Peyer's patch (tissue), 4 donors: Measurements from ENCODE around the gene BCR. TPM values are rescaled to one million over a fixed set of nuclear protein-coding genes. Genes with fewer than 3 reads are reported as not detected.

ENCODE experiments used
- DNase-seq, 3 donors: peaks; one replicate each; pipeline ENCODE4 v3.0.0-alpha.2; 2017 to 2019
- H3K27ac ChIP-seq, 4 donors: fragments of 200-600 bp; sonication (generic); one replicate each; pipeline ENCODE4 v1.5.1; 2016 to 2019
- H3K27me3 ChIP-seq, 2 donors: fragments of 200-600 bp; sonication (generic); one replicate each; pipeline ENCODE4 v1.5.1; 2019
- H3K36me3 ChIP-seq, 3 donors: fragments of 200-600 bp; sonication (generic); one replicate each; pipeline ENCODE4 v1.5.1; 2016 to 2019
- H3K4me1 ChIP-seq, 4 donors: fragments of 200-600 bp; sonication (generic); one replicate each; pipeline ENCODE4 v1.5.1; 2016 to 2019
- H3K4me3 ChIP-seq, 4 donors: fragments of 200-600 bp; sonication (generic); 1 replicate in 3 of 4; 2 replicates in 1 of 4; pipeline ENCODE4 v1.5.1; 2016 to 2019; ENCODE audit warnings: mild to moderate bottlenecking in 1 of 4
- H3K9me3 ChIP-seq, 4 donors: fragments of 200-600 bp; sonication (generic); one replicate each; pipeline ENCODE4 v1.5.1; 2016 to 2019; ENCODE audit warnings: mild to moderate bottlenecking in 1 of 4
- POLR2A ChIP-seq, 2 donors: fragments of 450-650 bp; IDR thresholded peaks; one replicate each; pipeline ENCODE4 v1.5.1; 2017; ENCODE audit warnings: antibody characterized with exemption in 2 of 2, mild to moderate bottlenecking in 2 of 2, moderate library complexity in 2 of 2
- total RNA-seq, 4 donors: library from RNA; depleted of rRNA; stranded (reverse); fragments of >200 nt; gene quantifications; one replicate each; pipeline ENCODE4 v1.1.0, GENCODE V29; 2016
- TF ChIP-seq, protein P1 (sequence below), 6 experiments: fragments of 450-650 bp in 4 of 6; fragments of 200-600 bp in 2 of 6; sonication (generic) in 1 of 6; IDR thresholded peaks; one replicate each; pipeline ENCODE4 v1.5.1; 2017 to 2019; ENCODE audit warnings: antibody characterized with exemption in 6 of 6, mild to moderate bottlenecking in 3 of 6, moderate library complexity in 1 of 6

Gene BCR
- total RNA-seq, 4 donors from 2014 or later = 55.8 to 86.9 (median 66.1) TPM

DNA sequence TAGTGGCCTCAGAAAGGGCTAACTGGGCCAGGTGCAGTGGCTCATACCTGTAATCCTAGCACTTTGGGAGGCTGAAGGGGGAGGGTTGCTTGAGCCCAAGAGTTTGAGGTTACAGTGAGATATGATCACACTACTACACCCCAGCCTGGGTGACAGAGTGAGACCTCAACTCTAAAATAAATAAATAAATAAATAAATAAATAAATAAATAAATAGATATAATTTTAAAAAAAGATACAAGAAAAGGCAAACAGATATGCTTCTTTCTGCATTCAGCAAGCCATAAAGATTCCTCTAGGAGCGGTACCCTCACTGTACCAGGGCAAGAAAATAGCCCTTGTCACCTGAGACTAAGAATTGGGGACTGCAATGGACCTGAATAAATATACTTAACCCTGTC is 37.2 kb upstream of the BCR start:
- H3K4me1 ChIP-seq = peaks cover 3 to 42% (median 24%) of the 10 kb centered on the region in 4 donors
- H3K27ac ChIP-seq = no peak overlapping the region
- H3K36me3 ChIP-seq = no peaks in the 10 kb centered on the region
- DNase-seq = no peak
- H3K4me3 ChIP-seq = no peak overlapping the region
- no peaks in the 10 kb centered on the region for H3K27me3 ChIP-seq
- TF ChIP-seq POLR2A (IDR thresholded peaks at IDR 0.05) = no peak
- TF ChIP-seq, protein P1, sequence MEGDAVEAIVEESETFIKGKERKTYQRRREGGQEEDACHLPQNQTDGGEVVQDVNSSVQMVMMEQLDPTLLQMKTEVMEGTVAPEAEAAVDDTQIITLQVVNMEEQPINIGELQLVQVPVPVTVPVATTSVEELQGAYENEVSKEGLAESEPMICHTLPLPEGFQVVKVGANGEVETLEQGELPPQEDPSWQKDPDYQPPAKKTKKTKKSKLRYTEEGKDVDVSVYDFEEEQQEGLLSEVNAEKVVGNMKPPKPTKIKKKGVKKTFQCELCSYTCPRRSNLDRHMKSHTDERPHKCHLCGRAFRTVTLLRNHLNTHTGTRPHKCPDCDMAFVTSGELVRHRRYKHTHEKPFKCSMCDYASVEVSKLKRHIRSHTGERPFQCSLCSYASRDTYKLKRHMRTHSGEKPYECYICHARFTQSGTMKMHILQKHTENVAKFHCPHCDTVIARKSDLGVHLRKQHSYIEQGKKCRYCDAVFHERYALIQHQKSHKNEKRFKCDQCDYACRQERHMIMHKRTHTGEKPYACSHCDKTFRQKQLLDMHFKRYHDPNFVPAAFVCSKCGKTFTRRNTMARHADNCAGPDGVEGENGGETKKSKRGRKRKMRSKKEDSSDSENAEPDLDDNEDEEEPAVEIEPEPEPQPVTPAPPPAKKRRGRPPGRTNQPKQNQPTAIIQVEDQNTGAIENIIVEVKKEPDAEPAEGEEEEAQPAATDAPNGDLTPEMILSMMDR (IDR thresholded peaks at IDR 0.05) = no peak
- H3K9me3 ChIP-seq = no peaks in the 10 kb centered on the region

DNA sequence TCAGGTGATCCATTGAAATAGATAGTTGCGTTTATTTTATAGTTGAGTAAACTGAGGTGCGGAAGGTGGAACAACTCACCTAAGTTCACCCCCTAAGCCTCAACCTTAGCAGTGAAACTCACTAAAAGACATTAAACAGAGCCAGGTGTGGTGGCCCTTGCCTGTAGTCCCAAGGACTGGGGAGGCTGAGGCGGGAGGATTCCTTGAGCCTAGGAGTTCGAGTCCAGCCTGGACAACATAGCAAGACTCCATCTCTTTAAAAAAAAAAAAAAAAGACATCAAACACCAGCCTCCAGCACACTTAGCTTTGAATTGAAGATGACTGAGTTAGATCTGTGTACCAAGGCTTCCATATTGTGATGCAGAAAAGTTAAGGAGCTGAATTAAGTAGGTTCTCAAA is 35.9 kb upstream of the BCR start:
- peak overlapping the region; percentile 17 to 69 (median 41) for H3K27ac ChIP-seq
- peak overlapping the region in 2 of 4 donors; percentile 43 to 48 for H3K4me3 ChIP-seq
- TF ChIP-seq, protein P1 (IDR thresholded peaks at IDR 0.05) = no peak
- no peak for TF ChIP-seq POLR2A (IDR thresholded peaks at IDR 0.05)
- H3K9me3 ChIP-seq = no peaks in the 10 kb centered on the region
- DNase-seq = no peak
- no peaks in the 10 kb centered on the region for H3K36me3 ChIP-seq
- H3K4me1 ChIP-seq = peaks cover 3 to 36% (median 17%) of the 10 kb centered on the region in 4 donors
- no peaks in the 10 kb centered on the region for H3K27me3 ChIP-seq

DNA sequence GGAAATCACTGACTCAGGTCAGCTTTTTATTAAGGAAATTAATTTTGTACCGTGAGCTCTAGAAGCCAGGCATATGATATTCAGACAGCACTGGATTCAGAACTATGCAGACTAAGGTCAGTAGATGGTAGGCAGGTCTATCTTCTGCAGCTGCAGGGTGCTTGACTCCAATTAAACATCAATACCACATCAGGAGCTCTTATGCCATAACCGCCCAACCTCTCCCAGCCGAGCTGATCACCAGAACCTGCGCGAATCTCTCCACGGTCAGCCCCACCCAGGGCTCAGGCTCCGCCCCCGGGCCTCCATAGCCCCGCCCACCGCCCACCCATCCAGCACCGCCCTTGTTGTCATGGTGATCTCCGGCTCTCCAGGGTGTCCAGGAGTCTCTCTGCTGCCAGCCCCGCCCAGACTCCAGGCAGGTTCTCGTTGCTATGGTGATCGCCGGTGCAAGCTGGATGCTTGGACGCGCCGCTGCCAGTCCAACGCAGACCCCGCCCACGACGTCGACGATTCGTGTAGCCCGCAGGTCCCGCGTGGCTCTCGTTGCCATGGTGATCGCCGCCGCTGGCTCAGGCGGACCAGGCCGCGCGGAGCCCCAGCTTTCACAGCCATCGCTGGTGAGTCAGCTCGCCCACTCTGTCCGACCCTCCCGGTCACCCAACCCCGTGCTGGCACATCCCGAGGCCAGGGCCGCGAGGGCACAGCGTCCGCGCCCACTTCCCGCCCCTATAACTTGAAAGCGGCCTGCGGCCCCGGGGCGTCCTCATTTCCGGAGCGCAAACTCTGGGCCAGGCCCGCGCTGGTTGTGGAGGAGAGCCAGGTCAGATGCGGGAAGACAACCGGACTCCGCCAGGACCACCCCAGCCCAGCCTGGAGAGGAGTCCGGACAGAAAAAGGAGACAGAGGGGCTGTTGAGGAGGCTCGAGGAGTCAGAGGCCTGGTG is 35.1 kb upstream of the BCR start, which contains the start of gene RAB36:
Gene RAB36 (plus strand): TSS at position 546 of the 946 bp plus-strand sequence. CDS start 1,140 bp downstream, outside the sequence.
- DNase-seq = peak; percentile 97 to 98 (median 98)
- Histone ChIP-seq H3K27ac (peak within 1 kb of the TSS; percentile 17 to 69 (median 46)), H3K4me3 (peak within 1 kb of the TSS; percentile 30 to 48 (median 44)), H3K36me3 (no peaks in the 10 kb centered on the region), H3K4me1 (peaks cover 3 to 36% (median 17%) of the 10 kb centered on the region in 4 donors), H3K9me3 (no peaks in the 10 kb centered on the region), H3K27me3 (no peaks in the 10 kb centered on the region)
- TF ChIP-seq POLR2A (IDR thresholded peaks at IDR 0.05) = peak; percentile 26 to 30
- TF ChIP-seq, protein P1 (IDR thresholded peaks at IDR 0.05) = no peak

DNA sequence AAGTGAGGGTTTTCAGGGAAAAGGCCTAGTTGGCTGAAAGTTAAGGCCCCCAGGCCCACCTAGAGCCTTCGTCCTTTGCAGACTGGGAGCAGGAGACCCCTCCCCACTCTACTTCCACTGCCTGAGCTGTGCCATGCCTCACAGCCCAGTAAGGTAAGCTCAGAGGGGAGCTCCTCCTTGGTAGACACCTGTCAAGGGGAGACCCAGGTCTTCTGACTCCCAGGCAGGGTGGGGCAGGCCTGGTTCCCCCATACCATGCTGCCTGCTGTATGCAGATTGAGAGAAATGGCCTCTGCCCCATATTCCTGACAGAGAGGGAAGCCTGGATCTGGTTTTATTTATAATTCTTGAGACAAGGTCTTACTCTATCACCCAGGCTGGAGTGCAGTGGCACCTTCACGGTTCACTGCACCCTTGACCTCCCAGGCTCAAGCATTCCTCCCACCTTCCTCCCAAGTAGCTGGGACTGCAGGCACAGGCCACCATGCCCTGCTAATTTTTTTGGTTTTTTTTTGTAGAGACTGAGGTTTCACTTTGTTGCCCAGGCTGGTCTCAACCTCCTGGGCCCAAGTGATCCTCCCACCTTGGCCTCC is 34.3 kb upstream of the BCR start:
- H3K36me3 ChIP-seq = no peaks in the 10 kb centered on the region
- peaks cover 3 to 36% (median 17%) of the 10 kb centered on the region in 4 donors for H3K4me1 ChIP-seq
- peak overlapping the region; percentile 17 to 69 (median 46) for H3K27ac ChIP-seq
- H3K27me3 ChIP-seq = no peaks in the 10 kb centered on the region
- no peak for DNase-seq
- peak overlapping the region in 3 of 4 donors; percentile 43 to 48 (median 44) for H3K4me3 ChIP-seq
- no peak for TF ChIP-seq POLR2A (IDR thresholded peaks at IDR 0.05)
- TF ChIP-seq, protein P1 (IDR thresholded peaks at IDR 0.05) = no peak
- no peaks in the 10 kb centered on the region for H3K9me3 ChIP-seq

DNA sequence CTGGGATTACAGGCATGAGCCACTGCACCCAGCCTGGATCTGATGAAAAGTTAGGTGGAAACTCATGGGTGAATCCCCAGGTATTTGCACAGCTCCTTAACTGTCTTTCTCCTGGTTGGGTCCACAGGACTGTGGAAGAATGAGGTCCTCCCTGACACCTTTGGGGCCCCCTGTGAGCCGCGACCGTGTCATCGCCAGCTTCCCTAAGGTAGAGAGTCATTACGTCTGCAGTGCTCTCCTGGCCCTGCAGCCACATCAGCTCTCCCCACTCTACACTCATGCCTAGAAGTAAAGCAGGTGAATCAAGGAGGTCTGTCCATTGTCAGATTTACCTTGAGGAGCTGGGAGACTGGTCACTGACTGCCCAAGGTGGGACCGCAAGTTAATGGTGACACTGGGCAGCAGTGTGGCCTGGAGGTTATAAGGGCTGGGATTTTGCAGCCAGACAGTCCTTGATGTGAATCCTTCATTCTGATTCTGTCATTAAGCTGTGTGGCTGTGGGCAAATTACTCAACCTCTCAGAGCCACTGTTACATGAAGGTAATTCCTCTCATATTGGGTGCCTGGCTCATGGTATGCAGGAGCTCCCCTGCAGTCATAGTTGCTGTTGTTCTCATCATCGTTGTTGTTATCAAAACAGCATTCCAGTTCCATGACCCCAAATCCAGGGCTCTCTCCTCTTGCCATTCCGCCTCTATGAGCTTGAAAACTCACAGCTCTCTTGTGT is 33.7 kb upstream of the BCR start:
- no peak overlapping the region for H3K4me3 ChIP-seq
- H3K4me1 ChIP-seq = peaks cover under 1 to 32% (median 13%) of the 10 kb centered on the region in 4 donors
- no peak for DNase-seq
- H3K27ac ChIP-seq = no peak overlapping the region
- TF ChIP-seq POLR2A (IDR thresholded peaks at IDR 0.05) = no peak
- TF ChIP-seq, protein P1 (IDR thresholded peaks at IDR 0.05) = no peak
- no peaks in the 10 kb centered on the region for H3K27me3 ChIP-seq
- H3K9me3 ChIP-seq = no peaks in the 10 kb centered on the region
- H3K36me3 ChIP-seq = no peaks in the 10 kb centered on the region
